ENCODE data around the gene PTPRN2. TPM values are rescaled to one million over a fixed set of nuclear protein-coding genes. Genes with fewer than 3 reads are reported as not detected.

PTPRN2 gene
- total and polyA plus RNA-seq, 9 of the 15 experiments (the other 6 are each of a cell fraction or from before 2014, with no cell fraction given): not detected

GRCh38 chr7:157558875-157559595 lies 1028.6 kb downstream of the PTPRN2 start:
- 1% methylated on average over 27 of the region's 27 CpGs for WGBS (ENCODE audit: insufficient coverage, low coverage, missing lambda C conversion rate)
- Histone ChIP-seq H3K4me2 (ENCODE audit: insufficient read depth, low read length) (no peak overlapping the region), H3K79me2 (ENCODE audit: control insufficient read depth, insufficient read depth, low read length) (no peaks in the 10 kb centered on the region), H3K36me3 (ENCODE audit: control insufficient read depth, insufficient read depth, low read length) (no peaks in the 10 kb centered on the region), H4K20me1 (replicated peaks; ENCODE audit: control insufficient read depth, insufficient read depth, low read length) (peaks cover 13% of the 10 kb centered on the region; the same call in 1 of the 2 replicates), H3K4me1 (replicated peaks in 1 of 2; ENCODE audit: control insufficient read depth in 2 of 2, insufficient read depth in 2 of 2, low read length in 2 of 2) (peaks cover 0 to 8% of the 10 kb centered on the region in 2 experiments; a peak in 1 of 5 replicates), H3K9ac (ENCODE audit: insufficient read depth in 1 of 2, low read depth in 2 of 2, low read length in 2 of 2) (no peak overlapping the region), H3K9me1 (ENCODE audit: control insufficient read depth, insufficient read depth, low read length) (no peaks in the 10 kb centered on the region), H3K27ac (ENCODE audit: extremely low read depth, low read depth, low read length) (no peak overlapping the region), H2AFZ (ENCODE audit: low read depth, low read length) (no peak overlapping the region), H3K9me3 (replicated peaks; ENCODE audit: control insufficient read depth, insufficient read depth, low read depth, low read length) (peaks cover 18% of the 10 kb centered on the region), H3K27me3 (ENCODE audit: control insufficient read depth in 2 of 2, insufficient read depth in 2 of 2, low read length in 2 of 2) (peaks cover 9 to 40% of the 10 kb centered on the region in 2 experiments; a peak in 4 of 5 replicates), H3K4me3 (no peak overlapping the region)
- ATAC-seq: no peak
- in situ Hi-C loops (cut with MboI) (no loop called here), intact Hi-C loops (cut with micrococcal nuclease) (no loop called here)
- FAIRE-seq: no peak
- DNase-seq (ENCODE audit: extremely low read depth in 1 of 4, low spot score in 3 of 4): no peak
- CTCF ChIA-PET (ENCODE audit: low intra/inter-chr PET ratio): no interaction called here
- BruUV-seq (replicated peaks): no TSS peak
- no peak for TF ChIP-seq TCFL5 (CRISPR knock-in tag; conservative IDR thresholded peaks at IDR 0.05)
- no peak for TF ChIP-seq CREB1 (IDR thresholded peaks at IDR 0.05)
- TF ChIP-seq CREB1 (CRISPR knock-in tag; IDR thresholded peaks at IDR 0.05): no peak
- no peak for TF ChIP-seq DLX4 (CRISPR knock-in tag; IDR thresholded peaks at IDR 0.05)
- TF ChIP-seq THAP12 (CRISPR knock-in tag; IDR thresholded peaks at IDR 0.05): no peak
- TF ChIP-seq SETDB1 (IDR thresholded peaks at IDR 0.05; ENCODE audit: low read length): no peak
- no peak for TF ChIP-seq SRSF3 (IDR thresholded peaks at IDR 0.05; ENCODE audit: insufficient read depth, low read length)
- POLR2A ChIA-PET: no interaction called here
